ENCODE results near the gene CLIP1.

DNA sequence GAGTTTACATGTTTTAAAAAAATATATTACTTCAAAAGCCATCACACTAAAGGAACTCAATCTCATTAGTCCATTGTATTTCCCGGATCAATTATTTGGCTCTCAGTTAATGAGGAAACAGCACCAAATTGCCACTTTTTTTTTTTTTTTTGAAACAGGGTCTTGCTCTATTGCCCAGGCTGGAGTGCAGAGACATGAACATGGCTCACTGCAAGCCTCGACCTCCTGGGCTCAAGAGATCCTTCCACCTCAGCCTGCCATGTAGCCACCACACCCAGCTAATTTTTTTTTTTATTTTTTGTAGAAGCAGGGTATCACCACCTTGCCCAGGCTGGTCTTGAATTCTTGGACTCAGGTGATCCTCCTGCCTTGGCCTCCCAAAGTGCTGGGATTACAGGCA is 77.4 kb downstream of the CLIP1 start:
- TF ChIP-seq, protein P1, sequence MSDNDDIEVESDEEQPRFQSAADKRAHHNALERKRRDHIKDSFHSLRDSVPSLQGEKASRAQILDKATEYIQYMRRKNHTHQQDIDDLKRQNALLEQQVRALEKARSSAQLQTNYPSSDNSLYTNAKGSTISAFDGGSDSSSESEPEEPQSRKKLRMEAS (IDR thresholded peaks at IDR 0.05), result no peak
- TF ChIP-seq KDM5A (IDR thresholded peaks at IDR 0.05; ENCODE audit: low read length), result no peak
- no peak for TF ChIP-seq CBX5 (IDR thresholded peaks at IDR 0.05; ENCODE audit: low read depth, low read length)

All from H1 (cell line).